ENCODE measurements around the gene UNC5A. TPM values are rescaled to one million over a fixed set of nuclear protein-coding genes. Genes with fewer than 3 reads are reported as not detected.

Gene UNC5A
- total RNA-seq, 1 experiment from 2014 or later = 0.13 TPM

GRCh38 chr5:176822041-176822792 is 11.9 kb downstream of the UNC5A start:
- no peaks in the 10 kb centered on the region for H3K36me3 ChIP-seq (ENCODE audit: control insufficient read depth, insufficient read depth, low read length)
- no peak overlapping the region for H3K4me3 ChIP-seq (ENCODE audit: low read depth in 2 of 2, low read length in 2 of 2)
- no peaks in the 10 kb centered on the region; the same call in 1 of the 2 replicates for H3K27me3 ChIP-seq (ENCODE audit: control insufficient read depth, insufficient read depth, low read length)
- BruUV-seq (replicated peaks) = no TSS peak
- intact Hi-C loops (cut with micrococcal nuclease; ENCODE audit: unreplicated experiment) (no loop called here), in situ Hi-C loops (cut with HindIII; ENCODE audit: low pct_unique_long_range_greater_than_20kb, low sequenced_read_pairs) (no loop called here)
- H3K27ac ChIP-seq (ENCODE audit: low read length) = no peak overlapping the region
- ATAC-seq (no peak), DNase-seq (ENCODE audit: low read depth, low spot score) (no peak)
- POLR2A ChIA-PET = no interaction called here
- H3K9me3 ChIP-seq (ENCODE audit: control insufficient read depth, insufficient read depth, low read depth, low read length) = no peaks in the 10 kb centered on the region
- no peaks in the 10 kb centered on the region; the same call in 1 of the 2 replicates for H3K4me1 ChIP-seq (ENCODE audit: control insufficient read depth, insufficient read depth, low read length)
- CTCF ChIA-PET = interaction anchor here (1.5 kb wide), 1 partner anchor 161 kb away, joined by 8 read pairs; no protein-coding TSS in a partner anchor
- TF ChIP-seq CTCF (IDR thresholded peaks at IDR 0.05) (no peak), POLR2AphosphoS5 (IDR thresholded peaks at IDR 0.05; ENCODE audit: low read depth, low read length) (no peak), REST (IDR thresholded peaks at IDR 0.05; ENCODE audit: insufficient read depth in 1 of 2, low read depth in 2 of 2, low read length in 1 of 2) (no peak), SIN3A (IDR thresholded peaks at IDR 0.05; ENCODE audit: borderline replicate concordance, insufficient read depth, low read depth, low read length) (no peak), TCF7L2 (IDR thresholded peaks at IDR 0.05; ENCODE audit: low read depth, low read length) (no peak)

- ChIA-PET POLR2A (no interaction called here), CTCF (no interaction called here)
- intact Hi-C loops (cut with micrococcal nuclease; ENCODE audit: unreplicated experiment) = no loop called here
- no peaks in the 10 kb centered on the region; the same call in 1 of the 2 replicates for H3K27me3 ChIP-seq (ENCODE audit: control insufficient read depth, insufficient read depth, low read length)
- H3K4me1 ChIP-seq (ENCODE audit: control insufficient read depth, insufficient read depth, low read length) = no peaks in the 10 kb centered on the region; the same call in 1 of the 2 replicates
- H3K36me3 ChIP-seq (ENCODE audit: control insufficient read depth, insufficient read depth, low read length) = no peaks in the 10 kb centered on the region
- no peaks in the 10 kb centered on the region for H3K9me3 ChIP-seq (ENCODE audit: control insufficient read depth, insufficient read depth, low read depth, low read length)
- in situ Hi-C loops (cut with HindIII; ENCODE audit: low pct_unique_long_range_greater_than_20kb, low sequenced_read_pairs) = no loop called here
- H3K4me3 ChIP-seq (ENCODE audit: low read depth in 2 of 2, low read length in 2 of 2) = no peak overlapping the region
- H3K27ac ChIP-seq (ENCODE audit: low read length) = no peak overlapping the region
- TF ChIP-seq TCF7L2 (IDR thresholded peaks at IDR 0.05; ENCODE audit: low read depth, low read length) = no peak
- no peak for TF ChIP-seq SIN3A (IDR thresholded peaks at IDR 0.05; ENCODE audit: borderline replicate concordance, insufficient read depth, low read depth, low read length)
- TF ChIP-seq REST (IDR thresholded peaks at IDR 0.05; ENCODE audit: insufficient read depth in 1 of 2, low read depth in 2 of 2, low read length in 1 of 2) = no peak
- TF ChIP-seq CTCF (IDR thresholded peaks at IDR 0.05) = no peak
- TF ChIP-seq POLR2AphosphoS5 (IDR thresholded peaks at IDR 0.05; ENCODE audit: low read depth, low read length) = no peak
- BruUV-seq (replicated peaks) = no TSS peak
- ATAC-seq (no peak), DNase-seq (ENCODE audit: low read depth, low spot score) (no peak)
Measured at GRCh38 chr5:176822793-176823481, 12.6 kb downstream of the UNC5A start.
